Heart right ventricle (tissue), 16 donors: ENCODE measurements around the gene UPP2. TPM values are rescaled to one million over a fixed set of nuclear protein-coding genes. Genes with fewer than 3 reads are reported as not detected.

Experiments used
- ATAC-seq, 8 donors: fragments of 200-7000 bp; cut with Tn5 transposase; one replicate each; pipeline ENCODE4 v1.9.1; 2020; ENCODE audit warnings: mild to moderate bottlenecking in 8 of 8, moderate library complexity in 8 of 8, moderate number of reproducible peaks in 1 of 8
- DNase-seq, 2 donors: peaks; one replicate each; pipeline ENCODE4 v3.0.0-alpha.2; 2020
- H3K27ac ChIP-seq, 10 donors: fragments of 200-600 bp; sonication (generic) in 2 of 10; one replicate each; pipeline versions ENCODE4 v1.5.0 to v1.8.0; 2020 to 2022; ENCODE audit warnings: mild to moderate bottlenecking in 3 of 10
- H3K27me3 ChIP-seq, 7 donors: fragments of 200-600 bp; one replicate each; pipeline ENCODE4 v1.8.0; 2021 to 2022; ENCODE audit warnings: mild to moderate bottlenecking in 2 of 7
- H3K36me3 ChIP-seq, 9 donors: fragments of 200-600 bp; sonication (generic) in 1 of 9; one replicate each; pipeline versions ENCODE4 v1.5.0 to v1.8.0; 2020 to 2022; ENCODE audit warnings: mild to moderate bottlenecking in 2 of 9
- H3K4me1 ChIP-seq, 9 donors: fragments of 200-600 bp; sonication (generic) in 1 of 9; one replicate each; pipeline versions ENCODE4 v1.5.0 to v1.8.0; 2020 to 2022; ENCODE audit warnings: mild to moderate bottlenecking in 4 of 9
- H3K4me3 ChIP-seq, 10 donors: fragments of 200-600 bp; sonication (generic) in 2 of 10; one replicate each; pipeline versions ENCODE4 v1.5.0 to v1.8.0; 2020 to 2022; ENCODE audit warnings: mild to moderate bottlenecking in 7 of 10, moderate library complexity in 2 of 10
- H3K9me3 ChIP-seq, 11 donors: fragments of 200-600 bp in 10 of 11; sonication (generic) in 2 of 11; one replicate each; pipeline versions ENCODE4 v1.5.0 to v1.8.0; 2013 to 2022; ENCODE audit warnings: mild to moderate bottlenecking in 2 of 11, control low read depth in 1 of 11, moderate library complexity in 1 of 11
- CTCF ChIP-seq, 9 donors: fragments of 200-600 bp; sonication (generic) in 2 of 9; IDR thresholded peaks; one replicate each; pipeline versions ENCODE4 v1.5.0 to v1.8.0; 2021 to 2022; ENCODE audit warnings: antibody characterized with exemption in 9 of 9, mild to moderate bottlenecking in 5 of 9, moderate library complexity in 1 of 9
- WGBS, 2 donors: extraction: QIAGEN DNeasy Blood & Tissue Kit; methylation state at CpG; one replicate each; pipeline ENCODE4 v1.1.7; 2013; ENCODE audit warnings: inconsistent platforms in 1 of 2; 5-methylcytosine and 5-hydroxymethylcytosine counted together
- intact Hi-C, 10 donors: fragments of 100-400 bp; cut with DNase I; formaldehyde crosslinking; loops; one replicate each; pipeline versions ENCODE4 v1.11.1 to v1.14.2; 2022
- polyA plus RNA-seq, 2 donors: library from polyadenylated mRNA; stranded (reverse); fragments of 200-250 nt; gene quantifications; one replicate each; pipeline ENCODE4 v1.2.3, GENCODE V29; 2013
- total RNA-seq, 10 donors: library from RNA; stranded (reverse); fragmentation: NEBNext Ultra II Directional in 3 of 10; extraction: Animal tissue kit (Norgen Biotek cat#: 25700) in 3 of 10; gene quantifications; one replicate each; pipeline versions ENCODE4 v1.2.1 to v1.2.4, GENCODE V29; 2021 to 2023
- donor health status: Arrhythmogenic right ventricular cardiomyopathy.
- donor health status: ischemic (EF 13 %, LVEDD 7.1; RV severe dilation, severe dysfunction).
- donor health status: healthy with polysubstance abuse.
- donor health status: DM: no; HTN: yes; CAD: no.
- donor health status: DM: no; HTN: no; CAD: no.
- donor health status: ischemic (EF 25% LVEDD 6.9; RV normal size, moderate dysfunction).
- donor health status: ischemic (EF 25% LVEDD 5.7; RV mildly dilated, moderate dysfunction).
- donor health status: healthy.
- donor health status: DM: yes; HTN: yes; CAD: no.
- donor health status: Ischemic cardiomyopathy.
- donor health status: ischemic (EF 35%, LVEDD 5.7; RV mildly dilated, moderate dysfunction).
- donor health status: nonischemic (EF 11% LVEDD 7.7; RV severe dilation, severe dysfunction).
- donor health status: DM: yes; HTN: yes; CAD: no.
- donor health status: PGD.
- donor health status: ischemic (EF 29% LVEDD 5.4; RV normal size, mild dysfunction).
- donor health status: nonischemic (EF 23%, LVEDD 6.1; RV moderate dilation, normal function).

The UPP2 gene
- total and polyA plus RNA-seq, 12 donors = not detected

GRCh38 chr2:158097481-158097880 is 4.2 kb upstream of the UPP2 start:
- no peaks in the 10 kb centered on the region for H3K36me3 ChIP-seq
- WGBS, 2 donors = 73 to 77% methylated on average over 2 of the region's 2 CpGs
- intact Hi-C loops = no loop called here
- TF ChIP-seq CTCF (IDR thresholded peaks at IDR 0.05) = no peak
- H3K4me1 ChIP-seq = no peaks in the 10 kb centered on the region
- H3K27me3 ChIP-seq = no peaks in the 10 kb centered on the region
- H3K27ac ChIP-seq = no peak overlapping the region
- DNase-seq (no peak), ATAC-seq (no peak)
- no peaks in the 10 kb centered on the region for H3K9me3 ChIP-seq
- H3K4me3 ChIP-seq = no peak overlapping the region

- intact Hi-C loops = no loop called here
- H3K4me3 ChIP-seq = no peak overlapping the region
- DNase-seq (no peak), ATAC-seq (no peak)
- TF ChIP-seq CTCF (IDR thresholded peaks at IDR 0.05) = no peak
- H3K27ac ChIP-seq = no peak overlapping the region
- no peaks in the 10 kb centered on the region for H3K27me3 ChIP-seq
- WGBS, 2 donors = 82 to 85% methylated on average over 4 of the region's 4 CpGs
- H3K36me3 ChIP-seq = no peaks in the 10 kb centered on the region
- H3K4me1 ChIP-seq = no peaks in the 10 kb centered on the region
- no peaks in the 10 kb centered on the region for H3K9me3 ChIP-seq
Measured at GRCh38 chr2:158098178-158098577, 3.5 kb upstream of the UPP2 start.

GRCh38 chr2:158099716-158100115 is 2.0 kb upstream of the UPP2 start:
- no peak for ATAC-seq
- intact Hi-C loops = no loop called here
- no peaks in the 10 kb centered on the region for H3K36me3 ChIP-seq
- TF ChIP-seq CTCF (IDR thresholded peaks at IDR 0.05) = no peak
- no peak overlapping the region for H3K4me3 ChIP-seq
- H3K27ac ChIP-seq = no peak overlapping the region
- no peaks in the 10 kb centered on the region for H3K4me1 ChIP-seq
- no peaks in the 10 kb centered on the region for H3K27me3 ChIP-seq
- DNase-seq = no peak
- WGBS, 2 donors = 86 to 91% methylated on average over 3 of the region's 3 CpGs
- H3K9me3 ChIP-seq = no peaks in the 10 kb centered on the region

GRCh38 chr2:158100411-158100810 is 1.3 kb upstream of the UPP2 start:
- Histone ChIP-seq H3K27ac (no peak overlapping the region), H3K36me3 (no peaks in the 10 kb centered on the region), H3K9me3 (no peaks in the 10 kb centered on the region), H3K4me3 (no peak overlapping the region), H3K4me1 (no peaks in the 10 kb centered on the region), H3K27me3 (no peaks in the 10 kb centered on the region)
- intact Hi-C loops = no loop called here
- TF ChIP-seq CTCF (IDR thresholded peaks at IDR 0.05) = no peak
- DNase-seq (no peak), ATAC-seq (no peak)
- WGBS, 2 donors = 69 to 78% methylated on average over 1 of the region's 1 CpG

- no peaks in the 10 kb centered on the region for H3K27me3 ChIP-seq
- intact Hi-C loops = no loop called here
- no peak overlapping the region for H3K4me3 ChIP-seq
- H3K9me3 ChIP-seq = no peaks in the 10 kb centered on the region
- no peaks in the 10 kb centered on the region for H3K36me3 ChIP-seq
- DNase-seq (no peak), ATAC-seq (no peak)
- H3K27ac ChIP-seq = no peak overlapping the region
- no peaks in the 10 kb centered on the region for H3K4me1 ChIP-seq
- WGBS, 2 donors = 74 to 82% methylated on average over 1 of the region's 1 CpG
- TF ChIP-seq CTCF (IDR thresholded peaks at IDR 0.05) = no peak
Measured at GRCh38 chr2:158102446-158102845, 770 bp downstream of the UPP2 start.
